HuH-7 (cell line): ENCODE results near the gene IMP3.
"Not testable (repeated sequence)": the region's sequence is repeated elsewhere in the genome, so short reads cannot be mapped to it uniquely, and the experiment has no call there.

Experiments used
- DNase-seq: peaks from one replicate; pipeline ENCODE4 v3.0.0; 2011; ENCODE audit warnings: low spot score

The IMP3 gene

GRCh38 chr15:75650908-75651809, 11.1 kb upstream of the IMP3 start:
- no peak for DNase-seq

DNA sequence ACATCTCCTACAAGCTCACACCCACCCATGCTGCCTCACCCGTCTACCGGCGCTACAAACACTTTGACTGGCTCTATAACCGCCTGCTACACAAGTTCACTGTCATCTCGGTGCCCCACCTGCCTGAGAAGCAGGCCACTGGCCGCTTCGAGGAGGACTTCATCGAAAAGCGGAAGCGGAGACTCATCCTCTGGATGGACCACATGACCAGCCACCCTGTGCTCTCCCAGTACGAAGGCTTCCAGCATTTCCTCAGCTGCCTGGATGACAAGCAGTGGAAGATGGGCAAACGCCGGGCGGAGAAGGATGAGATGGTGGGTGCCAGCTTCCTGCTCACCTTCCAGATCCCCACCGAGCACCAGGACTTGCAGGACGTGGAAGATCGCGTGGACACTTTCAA, 9.8 kb upstream of the IMP3 start:
- no peak for DNase-seq

DNA sequence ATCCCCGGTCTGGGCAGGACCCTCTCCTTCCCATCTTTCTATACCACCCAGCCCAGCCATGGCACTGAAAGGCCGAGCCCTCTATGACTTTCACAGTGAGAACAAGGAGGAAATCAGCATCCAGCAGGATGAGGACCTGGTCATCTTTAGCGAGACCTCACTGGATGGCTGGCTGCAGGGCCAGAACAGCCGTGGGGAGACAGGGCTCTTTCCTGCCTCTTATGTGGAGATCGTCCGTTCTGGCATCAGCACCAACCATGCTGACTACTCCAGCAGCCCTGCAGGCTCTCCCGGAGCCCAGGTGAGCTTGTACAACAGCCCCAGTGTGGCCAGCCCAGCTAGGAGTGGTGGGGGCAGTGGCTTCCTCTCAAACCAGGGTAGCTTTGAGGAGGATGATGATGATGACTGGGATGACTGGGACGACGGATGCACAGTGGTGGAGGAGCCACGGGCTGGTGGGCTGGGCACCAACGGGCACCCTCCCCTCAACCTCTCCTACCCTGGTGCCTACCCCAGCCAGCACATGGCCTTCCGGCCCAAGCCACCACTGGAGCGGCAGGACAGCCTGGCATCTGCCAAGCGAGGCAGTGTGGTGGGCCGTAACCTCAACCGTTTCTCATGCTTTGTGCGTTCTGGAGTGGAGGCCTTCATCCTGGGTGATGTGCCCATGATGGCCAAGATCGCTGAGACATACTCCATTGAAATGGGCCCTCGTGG, 9.2 kb upstream of the IMP3 start:
- DNase-seq, result no peak

DNA sequence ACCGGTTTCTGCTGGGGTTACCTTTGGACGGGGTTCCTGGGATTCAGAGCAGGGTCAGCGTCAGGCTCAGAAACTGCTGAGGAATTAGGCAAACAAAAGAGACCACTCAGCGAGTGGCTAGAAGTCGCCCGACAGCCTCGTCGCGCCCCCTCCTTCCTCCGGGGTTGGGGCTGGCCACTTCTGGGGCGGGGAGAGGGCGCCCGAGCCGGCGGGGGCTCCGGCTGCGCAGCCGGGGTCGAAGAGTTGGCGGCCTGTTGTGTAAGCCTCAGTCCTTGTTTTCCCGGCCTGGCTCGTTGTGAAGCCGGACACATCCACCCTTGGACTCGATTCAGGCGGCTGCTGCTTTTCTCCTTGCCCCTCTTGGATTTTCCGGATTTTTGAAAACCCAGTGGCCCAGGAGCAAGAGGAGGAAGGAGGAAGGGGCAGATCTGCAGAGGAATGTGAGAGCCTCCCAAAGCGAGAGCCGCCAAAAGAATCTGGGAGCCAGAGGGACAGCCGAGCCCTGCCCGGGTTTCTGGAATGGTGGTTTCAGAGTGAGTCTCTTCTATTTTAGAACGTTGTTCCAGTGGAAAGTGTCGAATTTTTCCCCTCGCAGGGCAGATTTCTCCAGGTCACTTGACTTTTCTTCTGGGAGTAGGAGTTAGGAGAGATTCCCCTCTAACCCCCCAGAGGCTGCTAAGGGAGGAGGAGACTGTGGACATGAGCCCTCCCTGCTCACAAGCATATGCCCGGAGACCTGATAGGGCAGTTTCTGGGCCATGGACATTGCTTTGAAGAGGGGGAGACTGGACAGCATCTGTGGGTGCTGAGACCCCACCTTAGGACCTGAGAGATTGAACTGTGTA, 8.4 kb upstream of the IMP3 start:
- peak; percentile 73 for DNase-seq

DNA sequence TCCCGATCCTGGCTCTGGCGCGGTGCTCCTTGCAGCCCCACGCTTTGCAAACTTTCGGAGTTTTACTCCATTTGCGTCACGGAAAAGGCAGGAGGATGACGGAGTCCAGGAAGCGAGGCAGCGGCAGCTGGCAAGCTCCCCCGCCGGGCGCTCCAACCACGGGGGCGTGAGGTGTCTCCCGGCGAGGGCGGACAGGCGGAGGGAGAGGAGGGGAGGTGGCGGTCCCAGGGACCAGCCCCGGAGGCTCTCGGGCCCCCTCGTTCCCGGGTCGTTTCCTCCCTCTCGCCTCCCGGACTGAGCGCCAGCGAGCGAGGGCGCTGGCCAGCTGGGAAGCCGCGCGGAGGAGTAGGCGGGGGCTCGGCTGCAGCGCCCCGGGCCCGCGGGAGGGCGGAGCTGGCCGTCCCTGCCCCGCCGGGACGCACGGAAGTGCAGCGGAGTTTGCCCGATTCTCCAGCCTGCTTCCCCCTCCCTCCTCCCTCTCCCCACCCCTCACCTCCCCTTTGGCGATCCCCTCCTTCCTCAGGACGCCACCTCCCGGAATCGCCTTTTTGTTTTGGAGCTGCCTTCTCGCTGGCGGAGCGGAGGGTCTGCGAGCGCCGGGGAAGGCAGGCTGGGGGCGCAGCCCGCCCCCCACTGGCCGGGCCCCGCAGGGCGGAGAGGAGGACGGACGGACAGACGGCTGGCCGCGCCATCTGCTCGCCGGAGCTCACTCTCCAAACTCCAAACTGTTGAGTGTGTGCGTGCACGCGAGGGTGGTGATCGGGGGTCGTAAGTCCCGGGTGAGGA, 7.5 kb upstream of the IMP3 start, which contains the start of gene SNX33:
Gene SNX33 (plus strand): TSS at position 543 of the 786 bp plus-strand sequence. CDS start 1,191 bp downstream, outside the sequence.
- peak; percentile 97 for DNase-seq

- peak; percentile 51 for DNase-seq
Measured at GRCh38 chr15:75646944-75647364, 6.9 kb upstream of the IMP3 start.

DNA sequence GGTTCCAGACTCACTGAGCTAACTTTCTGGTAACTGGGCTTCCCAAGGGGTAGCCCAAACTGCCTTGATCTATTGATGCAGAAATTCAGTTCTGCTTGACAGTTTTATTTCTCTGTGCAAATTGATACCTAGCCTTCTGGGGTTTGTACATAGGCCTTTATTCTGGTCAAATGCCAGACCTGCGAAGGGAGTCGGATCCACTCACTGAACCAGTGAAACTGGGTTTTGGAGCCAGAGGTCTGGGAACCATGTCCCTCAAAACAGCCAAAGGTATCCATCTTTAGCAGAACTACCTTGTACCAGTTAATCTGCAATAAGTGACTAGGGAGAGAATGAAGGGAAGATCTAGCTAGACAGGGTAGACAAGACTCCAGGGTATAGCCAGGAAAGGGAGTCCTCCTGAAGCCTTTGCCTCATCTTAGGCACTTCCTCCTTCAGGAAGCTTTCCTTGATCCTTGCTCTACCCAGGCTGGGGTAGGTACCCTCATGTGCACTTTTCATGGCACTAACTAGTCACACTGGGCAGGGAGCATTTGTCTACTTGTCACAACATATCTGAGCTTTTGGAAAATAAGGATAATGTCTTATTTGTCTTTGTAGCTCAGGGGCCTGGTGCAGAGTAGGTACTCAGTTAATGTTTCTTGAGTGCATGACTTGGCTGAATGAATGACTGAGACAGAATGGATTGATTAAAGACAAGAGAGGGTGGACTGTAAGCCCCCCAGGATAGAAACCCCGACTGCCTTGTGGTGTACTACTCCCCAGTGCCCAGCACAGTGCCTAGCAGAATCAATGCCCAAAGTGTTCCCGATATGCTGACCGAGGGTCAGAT, 6.3 kb upstream of the IMP3 start:
- DNase-seq, result no peak

GRCh38 chr15:75644376-75644775, 4.4 kb upstream of the IMP3 start:
- no peak for DNase-seq

- DNase-seq, result no peak
Measured at GRCh38 chr15:75641603-75642002, 1.6 kb upstream of the IMP3 start.

DNA sequence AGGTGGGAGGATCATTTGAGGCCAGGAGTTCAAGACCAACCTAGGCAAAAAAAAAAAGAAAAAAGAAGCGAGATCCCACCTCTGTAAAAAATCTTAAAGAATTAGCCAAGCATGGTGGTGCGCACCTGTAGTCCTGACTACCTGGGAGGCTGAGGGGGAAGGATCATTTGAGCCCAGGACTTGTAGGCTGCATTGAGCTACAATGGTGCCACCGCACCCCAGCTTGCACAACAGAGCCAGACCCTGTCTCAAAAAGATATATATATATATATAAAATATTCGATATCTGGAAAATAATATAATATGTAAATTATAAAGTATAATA, 1.1 kb upstream of the IMP3 start:
- no peak for DNase-seq

- DNase-seq, result peak; percentile 69
Measured at GRCh38 chr15:75640483-75641178, 607 bp upstream of the IMP3 start.

DNA sequence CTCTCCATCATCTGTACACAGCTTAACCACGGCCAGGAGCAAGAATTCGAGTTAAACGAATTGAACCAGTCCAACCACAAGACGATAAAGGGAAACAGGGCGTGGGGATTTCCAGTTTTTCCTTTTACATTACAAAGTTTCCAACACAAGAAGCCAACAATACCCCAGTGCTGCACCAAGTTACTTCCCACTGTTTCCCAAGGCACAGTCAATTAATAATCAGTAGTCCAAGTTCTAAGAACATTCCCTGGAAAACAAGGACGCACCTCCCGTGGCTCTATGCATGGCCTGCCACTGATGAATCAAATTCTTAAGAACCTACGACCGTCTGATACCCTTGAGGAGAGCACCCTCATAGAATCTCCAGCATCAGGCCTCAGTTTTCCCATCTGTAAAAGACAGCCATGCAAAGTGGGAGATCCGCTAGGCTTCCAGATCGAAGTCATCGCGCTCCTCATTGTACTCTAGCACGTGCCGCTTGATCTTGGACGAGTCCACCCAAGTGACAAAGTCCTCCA, 774 bp downstream of the IMP3 start:
- no peak for DNase-seq

GRCh38 chr15:75637245-75638009, 2.6 kb downstream of the IMP3 start:
- no peak for DNase-seq

GRCh38 chr15:75636026-75636425, 4.0 kb downstream of the IMP3 start:
- DNase-seq, result no peak

DNA sequence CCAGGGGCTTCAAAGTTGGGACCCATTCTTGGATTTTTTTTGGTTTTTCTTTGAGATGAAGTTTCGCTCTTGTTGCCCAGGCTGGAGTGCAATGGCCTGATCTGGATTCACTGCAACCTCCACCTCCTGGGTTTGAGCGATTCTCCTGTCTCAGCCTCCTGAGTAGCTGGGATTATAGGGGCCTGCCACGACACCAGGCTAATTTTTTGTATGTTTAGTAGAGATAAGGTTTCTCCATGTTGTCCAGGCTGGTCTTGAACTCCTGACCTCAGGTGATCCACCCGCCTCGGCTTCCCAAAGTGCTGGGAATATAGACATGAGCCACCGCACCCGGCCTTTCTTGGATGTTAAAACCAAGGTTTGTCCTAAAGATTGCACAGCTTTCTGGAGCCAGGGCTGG, 6.1 kb downstream of the IMP3 start:
- DNase-seq, result not testable (repeated sequence)

- DNase-seq, result no peak
Measured at GRCh38 chr15:75631935-75632334, 8.1 kb downstream of the IMP3 start.

- DNase-seq, result peak; percentile 95
Measured at GRCh38 chr15:75625542-75626347, 14.3 kb downstream of the IMP3 start, which contains the start of gene SNUPN. Gene SNUPN, minus strand, starts transcription at chr15:75625725. Its CDS starts 4,674 bp downstream, at chr15:75621051.

- DNase-seq, result no peak
Measured at GRCh38 chr15:75622505-75622904, 17.5 kb downstream of the IMP3 start.
